GM12892 (cell line): Measurements from ENCODE around the gene FOXJ3.

Source experiments
- POLR2A ChIP-seq: IDR thresholded peaks from 2 replicates; pipeline ENCODE4 v1.6.1; 2011; ENCODE audit warnings: low read depth, low read length, control low read depth
- POLR2AphosphoS5 ChIP-seq: IDR thresholded peaks from 2 replicates; pipeline ENCODE4 v1.6.1; 2011; ENCODE audit warnings: low read depth, low read length, control low read depth

- TF ChIP-seq POLR2A (no peak), POLR2AphosphoS5 (no peak)
Measured at GRCh38 chr1:42168763-42169162, 166.3 kb downstream of the FOXJ3 start.
